ENCODE results near the gene CDA. TPM values are rescaled to one million over a fixed set of nuclear protein-coding genes. Genes with fewer than 3 reads are reported as not detected.
"Not testable (repeated sequence)": the region's sequence is repeated elsewhere in the genome, so short reads cannot be mapped to it uniquely, and the experiment has no call there.

The CDA gene
- total RNA-seq, 1 donor from 2014 or later: 16.0 TPM

DNA sequence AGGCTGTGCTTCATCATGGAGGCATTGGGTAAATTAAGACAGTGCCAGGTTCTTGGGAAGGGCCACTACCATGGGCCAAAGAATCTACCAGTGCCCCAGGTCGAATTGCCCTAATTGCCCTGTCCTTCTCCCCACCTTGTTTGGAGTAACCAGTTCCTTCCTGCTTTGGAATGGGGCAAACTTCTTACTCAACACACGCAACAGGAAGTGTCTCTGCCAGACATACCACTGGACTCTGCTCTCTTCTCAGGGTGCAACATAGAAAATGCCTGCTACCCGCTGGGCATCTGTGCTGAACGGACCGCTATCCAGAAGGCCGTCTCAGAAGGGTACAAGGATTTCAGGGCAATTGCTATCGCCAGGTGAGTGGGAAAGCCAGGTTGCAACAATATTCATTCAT, 15.8 kb downstream of the CDA start:
- Histone ChIP-seq H3K27ac (no peak overlapping the region), H3K4me3 (no peak overlapping the region), H3K27me3 (no peaks in the 10 kb centered on the region), H3K9me3 (no peaks in the 10 kb centered on the region), H3K36me3 (no peaks in the 10 kb centered on the region), H3K4me1 (no peaks in the 10 kb centered on the region)
- intact Hi-C loops (cut with DNase I): no loop called here
- TF ChIP-seq, protein P1, sequence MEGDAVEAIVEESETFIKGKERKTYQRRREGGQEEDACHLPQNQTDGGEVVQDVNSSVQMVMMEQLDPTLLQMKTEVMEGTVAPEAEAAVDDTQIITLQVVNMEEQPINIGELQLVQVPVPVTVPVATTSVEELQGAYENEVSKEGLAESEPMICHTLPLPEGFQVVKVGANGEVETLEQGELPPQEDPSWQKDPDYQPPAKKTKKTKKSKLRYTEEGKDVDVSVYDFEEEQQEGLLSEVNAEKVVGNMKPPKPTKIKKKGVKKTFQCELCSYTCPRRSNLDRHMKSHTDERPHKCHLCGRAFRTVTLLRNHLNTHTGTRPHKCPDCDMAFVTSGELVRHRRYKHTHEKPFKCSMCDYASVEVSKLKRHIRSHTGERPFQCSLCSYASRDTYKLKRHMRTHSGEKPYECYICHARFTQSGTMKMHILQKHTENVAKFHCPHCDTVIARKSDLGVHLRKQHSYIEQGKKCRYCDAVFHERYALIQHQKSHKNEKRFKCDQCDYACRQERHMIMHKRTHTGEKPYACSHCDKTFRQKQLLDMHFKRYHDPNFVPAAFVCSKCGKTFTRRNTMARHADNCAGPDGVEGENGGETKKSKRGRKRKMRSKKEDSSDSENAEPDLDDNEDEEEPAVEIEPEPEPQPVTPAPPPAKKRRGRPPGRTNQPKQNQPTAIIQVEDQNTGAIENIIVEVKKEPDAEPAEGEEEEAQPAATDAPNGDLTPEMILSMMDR (IDR thresholded peaks at IDR 0.05): no peak
- no peak for TF ChIP-seq POLR2AphosphoS5 (IDR thresholded peaks at IDR 0.05; ENCODE audit: insufficient read depth in 1 of 2, low read depth in 1 of 2)
- no peak for TF ChIP-seq POLR2A (IDR thresholded peaks at IDR 0.05)
- DNase-seq (ENCODE audit: extremely low spot score in 2 of 2): no peak

DNA sequence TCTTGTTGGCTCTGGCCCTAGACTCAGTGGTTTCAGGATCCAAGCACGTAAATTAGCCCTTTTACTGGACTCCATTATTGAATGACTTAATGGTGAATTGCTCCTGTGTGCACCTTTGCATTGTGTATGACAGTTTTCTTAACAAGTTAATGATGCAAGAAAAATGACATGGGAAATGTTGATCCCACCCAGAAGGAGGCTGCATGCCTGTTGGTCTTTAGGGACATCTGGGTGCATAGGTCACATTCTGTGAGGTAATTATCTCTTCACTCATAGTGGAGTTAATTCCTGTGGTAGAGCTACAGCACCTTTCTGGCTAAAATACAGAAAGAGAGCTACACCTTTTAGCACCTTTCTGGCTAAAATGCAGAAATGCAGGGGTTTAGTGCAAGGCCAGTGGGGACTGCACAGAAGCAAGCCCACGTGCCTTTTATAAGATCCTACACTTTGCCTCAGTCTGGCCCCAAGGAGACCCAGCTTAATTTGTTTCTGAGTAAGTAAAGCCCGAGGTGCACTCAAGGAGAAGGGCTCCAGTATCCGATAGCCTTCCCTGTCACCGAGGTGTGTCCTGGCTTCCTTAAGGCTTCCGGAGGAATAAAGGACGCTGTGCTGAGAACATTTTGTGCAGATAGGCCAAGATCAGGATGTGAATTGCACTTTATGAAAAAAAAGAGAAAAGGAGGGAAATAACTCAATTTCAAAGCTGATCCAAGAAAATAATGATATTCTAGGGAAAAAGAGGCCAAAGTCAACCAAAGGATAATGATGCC, 18.1 kb downstream of the CDA start:
- H3K9me3 ChIP-seq; H3K27me3 ChIP-seq; H3K27ac ChIP-seq; H3K4me3 ChIP-seq; H3K36me3 ChIP-seq; H3K4me1 ChIP-seq; DNase-seq (ENCODE audit: extremely low spot score in 2 of 2); intact Hi-C loops (cut with DNase I): not testable (repeated sequence)

DNA sequence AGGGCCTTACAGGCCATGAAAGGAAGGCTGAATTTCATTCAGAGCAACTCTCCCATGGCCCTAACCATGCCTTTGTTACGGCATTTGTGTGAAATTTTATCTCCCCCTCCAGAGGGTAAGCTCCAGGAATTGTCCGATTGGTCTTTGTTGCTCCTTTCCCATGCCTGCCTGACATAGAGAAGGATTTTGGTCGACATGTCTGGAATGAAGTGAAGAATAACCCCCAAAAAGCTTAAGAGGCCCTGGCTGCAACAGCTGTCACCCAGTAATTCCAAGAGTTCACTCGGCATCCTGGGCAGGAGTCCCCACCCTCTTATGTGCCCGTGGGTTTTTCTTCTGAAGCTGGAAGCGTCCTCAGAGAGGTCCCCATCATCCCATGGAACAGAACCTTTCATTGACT, 20.6 kb downstream of the CDA start:
- no peaks in the 10 kb centered on the region for H3K27me3 ChIP-seq
- no peaks in the 10 kb centered on the region for H3K9me3 ChIP-seq
- H3K36me3 ChIP-seq: no peaks in the 10 kb centered on the region
- H3K27ac ChIP-seq: no peak overlapping the region
- intact Hi-C loops (cut with DNase I): no loop called here
- TF ChIP-seq POLR2AphosphoS5 (IDR thresholded peaks at IDR 0.05; ENCODE audit: insufficient read depth in 1 of 2, low read depth in 1 of 2) (no peak), POLR2A (IDR thresholded peaks at IDR 0.05) (no peak)
- TF ChIP-seq, protein P1 (IDR thresholded peaks at IDR 0.05): no peak
- no peak overlapping the region for H3K4me3 ChIP-seq
- no peak for DNase-seq (ENCODE audit: extremely low spot score in 2 of 2)
- peaks cover 17% of the 10 kb centered on the region for H3K4me1 ChIP-seq

DNA sequence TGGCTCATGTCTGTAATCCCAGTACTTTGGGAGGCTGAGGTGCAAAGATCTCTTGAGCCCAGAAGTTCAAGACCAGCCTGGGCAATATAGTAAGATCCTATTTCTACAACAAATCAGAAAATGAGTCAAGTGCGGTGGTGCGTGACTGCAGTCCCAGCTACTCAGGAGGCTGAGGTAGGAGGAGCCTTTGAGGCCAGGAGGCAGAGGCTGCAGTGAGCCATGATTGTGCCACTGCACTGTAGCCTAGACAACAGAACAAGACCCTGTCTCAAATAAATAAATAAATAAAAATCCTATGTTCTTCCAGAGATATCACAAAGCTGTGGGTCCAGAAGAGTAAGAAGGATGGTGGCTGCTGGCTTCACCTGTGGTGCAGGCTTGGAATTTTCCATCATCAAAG, 22.1 kb downstream of the CDA start:
- intact Hi-C loops (cut with DNase I): no loop called here
- no peak for DNase-seq (ENCODE audit: extremely low spot score in 2 of 2)
- Histone ChIP-seq H3K27me3 (no peaks in the 10 kb centered on the region), H3K36me3 (no peaks in the 10 kb centered on the region), H3K27ac (no peak overlapping the region), H3K4me1 (peaks cover 17% of the 10 kb centered on the region), H3K4me3 (no peak overlapping the region), H3K9me3 (no peaks in the 10 kb centered on the region)
- no peak for TF ChIP-seq POLR2AphosphoS5 (IDR thresholded peaks at IDR 0.05; ENCODE audit: insufficient read depth in 1 of 2, low read depth in 1 of 2)
- TF ChIP-seq POLR2A (IDR thresholded peaks at IDR 0.05): no peak
- TF ChIP-seq, protein P1 (IDR thresholded peaks at IDR 0.05): no peak

DNA sequence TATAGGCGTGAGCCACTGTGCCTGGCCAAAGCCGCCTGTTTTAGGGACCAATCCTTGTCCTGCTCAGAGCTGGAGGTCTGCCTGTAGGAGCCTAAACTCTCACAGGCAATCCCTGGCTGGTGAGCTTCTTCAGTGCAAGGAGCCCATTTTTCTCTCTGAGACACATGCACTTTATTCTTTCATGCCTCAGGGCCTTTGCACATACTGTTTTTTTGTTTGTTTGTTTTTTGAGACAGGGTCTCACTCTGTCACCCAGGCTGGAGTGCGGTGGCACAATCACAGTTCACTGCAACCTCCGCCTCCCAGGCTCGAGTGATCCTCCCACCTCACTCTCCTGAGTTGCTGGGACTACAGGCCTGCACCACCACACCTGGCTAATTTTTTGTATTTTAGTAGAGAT, 22.8 kb downstream of the CDA start:
- Histone ChIP-seq H3K9me3 (no peaks in the 10 kb centered on the region), H3K4me3 (no peak overlapping the region), H3K36me3 (no peaks in the 10 kb centered on the region), H3K27ac (no peak overlapping the region), H3K4me1 (peaks cover 17% of the 10 kb centered on the region), H3K27me3 (no peaks in the 10 kb centered on the region)
- TF ChIP-seq, protein P1 (IDR thresholded peaks at IDR 0.05): no peak
- TF ChIP-seq POLR2AphosphoS5 (IDR thresholded peaks at IDR 0.05; ENCODE audit: insufficient read depth in 1 of 2, low read depth in 1 of 2) (no peak), POLR2A (IDR thresholded peaks at IDR 0.05) (no peak)
- intact Hi-C loops (cut with DNase I): no loop called here
- DNase-seq (ENCODE audit: extremely low spot score in 2 of 2): no peak
